MM.1S (cell line): Measurements from ENCODE around the gene PSPH.

ENCODE experiments used
- CTCF ChIP-seq: fragments of 300-600 bp; sonication (generic); IDR thresholded peaks from 2 replicates; pipeline ENCODE4 v1.5.1; 2016; ENCODE audit warnings: antibody characterized with exemption, low read length, mixed read lengths
- EZH2 ChIP-seq: fragments of 300-600 bp; sonication (generic); optimal IDR thresholded peaks from 2 replicates; pipeline ENCODE3; 2017; ENCODE audit warnings: low read depth, mild to moderate bottlenecking, antibody characterized with exemption, low read length, mixed read lengths
- EZH2phosphoT487 ChIP-seq: fragments of 300-600 bp; sonication (generic); IDR thresholded peaks from 2 replicates; pipeline ENCODE4 v1.6.1; 2018; ENCODE audit warnings: antibody characterized with exemption, low read length

GRCh38 chr7:56087445-56087844 lies 36.2 kb upstream of the PSPH start:
- no peak for TF ChIP-seq CTCF
- no peak for TF ChIP-seq EZH2
- TF ChIP-seq EZH2phosphoT487: no peak
